CD4-positive, alpha-beta T cell treated with Interleukin-17A for 4 hours (primary cell): ENCODE measurements around the gene PRR18.
A peak's percentile ranks its signal among the peaks of the same experiment; 100 is the strongest.
"Not testable (repeated sequence)": the region's sequence is repeated elsewhere in the genome, so short reads cannot be mapped to it uniquely, and the experiment has no call there.

Experiments
- DNase-seq: peaks from one replicate; pipeline ENCODE4 v3.0.0-alpha.2; 2020; ENCODE audit warnings: mixed read lengths

The PRR18 gene, protein sequence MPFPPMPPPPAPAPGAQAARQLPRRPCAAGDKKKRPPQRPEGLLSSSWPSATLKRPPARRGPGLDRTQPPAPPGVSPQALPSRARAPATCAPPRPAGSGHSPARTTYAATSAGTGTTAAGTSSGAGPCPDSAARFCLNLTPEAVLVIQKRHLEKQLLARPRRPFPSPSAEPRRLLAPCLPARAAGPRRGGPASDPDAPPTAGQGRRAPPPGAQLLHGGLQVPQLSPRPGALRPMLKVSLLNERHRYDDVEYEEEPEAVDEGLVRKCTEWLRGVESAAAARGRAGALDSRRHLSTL

DNA sequence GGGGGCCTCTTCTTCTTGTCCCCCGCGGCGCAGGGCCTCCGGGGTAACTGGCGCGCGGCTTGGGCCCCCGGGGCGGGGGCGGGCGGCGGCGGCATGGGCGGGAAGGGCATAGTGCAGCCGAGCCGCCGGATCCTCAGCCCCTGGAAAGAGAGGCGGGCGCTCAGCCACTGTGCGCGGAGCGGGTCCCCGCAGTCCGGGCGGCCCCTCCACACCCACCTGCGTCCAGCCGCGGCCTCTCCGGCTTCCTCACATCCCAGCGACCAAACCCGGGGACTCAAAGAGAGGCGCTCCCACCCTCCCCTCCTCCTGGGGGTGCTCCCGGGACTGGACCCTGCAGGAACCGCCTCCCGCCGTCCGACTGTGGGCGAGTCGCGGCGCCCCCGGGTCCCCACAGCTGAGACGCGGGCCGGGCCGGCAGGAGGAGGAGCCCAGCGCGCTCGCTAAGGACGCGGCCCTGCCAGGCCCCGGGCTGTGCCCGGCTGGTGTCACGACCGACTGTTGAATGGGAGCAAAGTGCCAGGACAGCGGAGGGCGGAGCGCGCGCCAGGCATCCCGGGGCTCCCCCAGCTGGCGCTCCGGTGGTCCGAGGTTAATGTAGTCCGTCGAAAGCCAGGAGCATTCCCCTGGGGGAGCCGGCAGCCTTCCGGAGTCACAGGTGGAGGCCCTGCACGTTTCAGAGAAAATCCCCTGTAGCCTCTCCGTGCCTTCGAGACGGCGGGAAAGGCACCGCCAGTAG is at the start of gene PRR18:
PRR18 (minus strand) TSS at position 360 of the 736 bp plus-strand sequence; CDS start at position 110, 250 bp downstream.
- no peak for DNase-seq

DNA sequence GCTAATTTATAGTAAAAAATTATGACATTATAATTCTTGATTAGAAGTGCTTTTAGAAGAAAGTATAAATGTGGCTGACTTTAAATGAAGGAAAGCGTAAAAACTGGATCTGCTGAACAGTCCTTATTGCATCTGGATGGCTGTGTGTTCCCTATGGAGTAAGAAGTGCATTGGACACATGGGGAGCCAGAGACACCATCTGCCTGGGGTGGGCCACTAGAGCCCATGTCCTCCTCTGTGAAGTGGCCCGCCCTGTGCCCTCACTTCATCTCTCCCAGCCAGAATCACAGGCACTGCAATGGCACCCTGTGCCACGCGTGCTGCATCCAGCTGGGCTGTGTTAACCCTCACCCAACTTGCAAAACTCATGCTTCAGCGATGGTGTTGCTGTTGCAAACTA is 47.4 kb upstream of the PRR18 start:
- no peak for DNase-seq

DNA sequence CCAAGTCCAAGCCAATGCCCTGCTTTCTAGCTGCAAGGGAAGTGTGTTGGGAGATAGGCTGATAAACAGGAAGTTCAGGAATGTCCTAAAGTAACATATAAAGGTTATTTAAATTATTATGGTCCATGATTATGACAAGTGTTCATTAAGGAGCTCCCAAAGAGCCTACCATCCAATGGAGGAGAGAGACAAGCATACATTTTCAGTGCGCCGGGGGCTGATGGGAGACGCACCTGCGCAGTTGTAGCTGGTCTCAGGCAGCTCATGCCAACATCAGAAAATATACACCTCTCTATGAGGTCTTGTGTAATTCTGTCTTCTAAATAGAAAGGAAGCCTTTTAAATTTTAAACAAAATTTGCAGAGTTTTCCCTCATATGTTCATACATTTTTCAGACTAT is 46.8 kb upstream of the PRR18 start:
- DNase-seq, result no peak

DNA sequence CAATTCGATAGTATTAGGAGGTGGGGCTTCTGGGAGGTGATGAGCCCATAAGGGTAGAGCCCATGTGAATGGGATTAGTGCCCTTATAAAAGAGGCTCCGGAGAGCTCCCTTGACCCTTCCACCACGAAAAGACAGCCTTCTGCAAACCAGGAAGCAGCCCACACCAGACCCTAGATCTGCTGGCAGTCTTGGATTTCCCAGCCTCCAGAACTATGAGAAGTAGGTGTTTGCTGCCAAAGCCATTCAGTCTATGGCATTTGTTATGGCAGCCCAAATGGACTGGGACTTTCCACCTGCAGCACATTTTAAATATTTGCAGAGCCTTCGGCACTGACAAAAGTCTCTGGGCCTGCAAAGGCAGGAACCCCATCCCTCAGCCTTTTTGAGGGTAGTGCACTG is 46.0 kb upstream of the PRR18 start:
- no peak for DNase-seq

DNA sequence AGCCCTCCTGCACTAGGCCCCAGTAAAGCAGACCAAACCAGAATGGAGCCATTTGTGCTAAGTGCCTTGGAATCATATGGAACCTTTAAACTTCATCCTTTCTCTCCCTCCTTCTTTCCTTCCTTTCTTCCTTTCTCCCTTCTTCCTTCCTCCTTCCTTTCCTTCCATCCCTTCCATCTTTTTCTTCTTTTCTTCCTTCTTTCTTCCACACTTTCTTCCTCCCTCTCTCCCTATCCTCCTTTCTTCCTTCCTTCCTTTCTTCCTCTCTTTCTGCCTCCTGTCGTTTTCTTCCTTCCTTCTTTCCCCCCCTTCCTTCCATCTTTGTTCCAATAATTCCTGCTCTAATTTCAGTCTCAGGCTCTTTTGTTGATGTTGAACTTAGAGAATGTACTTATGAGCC is 45.3 kb upstream of the PRR18 start:
- DNase-seq, result no peak

DNA sequence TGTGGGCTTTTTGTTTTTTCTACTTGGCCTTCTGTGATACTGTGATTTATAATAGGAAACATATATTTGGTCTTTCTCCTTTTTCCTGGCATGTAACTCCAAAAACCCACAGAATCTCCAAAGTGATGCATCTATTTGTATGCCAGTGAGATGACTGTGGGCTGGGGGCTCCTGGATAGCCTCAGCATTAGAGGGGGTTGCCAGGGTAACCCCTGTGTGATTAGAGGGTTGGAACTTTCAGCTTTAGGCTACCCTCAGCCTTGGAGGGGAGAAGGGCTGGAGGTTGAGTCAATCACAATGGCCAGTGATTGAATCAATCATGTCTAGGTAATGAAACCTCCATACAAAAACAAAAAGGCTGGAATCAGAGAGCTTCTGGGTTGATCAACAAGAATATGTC is 44.7 kb upstream of the PRR18 start:
- DNase-seq, result no peak

DNA sequence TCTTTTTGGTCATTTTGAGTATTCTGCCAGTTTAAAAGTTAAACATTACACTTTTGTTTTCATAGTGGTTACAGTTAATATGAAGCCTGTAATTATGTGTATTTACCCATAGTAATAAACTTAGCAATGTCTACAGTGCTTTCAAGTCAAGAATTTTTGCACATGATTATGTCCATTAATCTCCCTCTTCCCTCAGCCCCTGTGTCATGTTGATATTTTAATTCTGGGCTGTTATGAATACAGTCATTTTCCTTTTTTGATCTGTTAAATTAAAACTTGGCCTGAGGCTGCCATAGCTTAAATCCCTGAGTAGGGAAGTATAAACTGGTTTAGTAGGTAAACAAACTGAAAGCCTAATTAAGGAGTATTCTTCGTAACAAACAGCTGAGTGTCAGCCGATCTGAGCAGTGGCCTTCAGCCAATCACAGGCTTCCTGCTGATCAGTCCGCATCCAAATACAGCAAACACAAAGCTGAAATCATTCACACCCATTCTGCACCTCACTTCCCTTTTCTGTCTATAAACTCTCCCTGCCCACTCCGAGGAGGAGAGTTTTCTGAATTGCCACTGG is 43.6 kb upstream of the PRR18 start:
- DNase-seq, result no peak

DNA sequence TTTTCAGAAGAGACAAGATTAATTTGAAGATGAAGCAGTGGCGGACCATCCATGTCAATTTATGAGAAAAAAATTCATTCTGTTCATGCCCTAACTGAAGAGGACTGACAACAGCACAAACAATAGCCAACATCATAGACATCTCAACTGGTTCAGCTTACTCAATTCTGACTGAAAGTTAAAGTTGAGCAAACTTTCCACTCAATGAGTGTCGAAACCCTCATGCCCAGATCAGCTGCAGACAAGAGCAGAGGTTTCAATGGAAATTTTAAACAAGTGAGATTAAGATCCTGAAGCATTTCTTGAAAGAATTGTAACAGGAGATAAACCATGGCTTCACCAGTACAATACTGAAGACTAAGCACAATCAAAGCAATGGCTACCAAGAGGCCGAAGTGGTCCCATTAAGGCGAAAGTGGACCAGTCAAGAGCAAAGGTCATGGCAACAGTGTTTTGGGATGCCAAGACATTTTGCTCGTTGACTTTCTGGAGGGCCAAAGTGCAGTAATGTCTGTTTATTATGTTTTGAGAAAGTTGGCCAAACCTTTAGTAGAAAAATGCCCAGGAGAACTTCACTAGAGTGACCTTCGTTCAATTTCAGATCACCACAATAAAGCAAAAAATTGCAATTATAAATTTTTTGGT is 40.2 kb upstream of the PRR18 start:
- no peak for DNase-seq

DNA sequence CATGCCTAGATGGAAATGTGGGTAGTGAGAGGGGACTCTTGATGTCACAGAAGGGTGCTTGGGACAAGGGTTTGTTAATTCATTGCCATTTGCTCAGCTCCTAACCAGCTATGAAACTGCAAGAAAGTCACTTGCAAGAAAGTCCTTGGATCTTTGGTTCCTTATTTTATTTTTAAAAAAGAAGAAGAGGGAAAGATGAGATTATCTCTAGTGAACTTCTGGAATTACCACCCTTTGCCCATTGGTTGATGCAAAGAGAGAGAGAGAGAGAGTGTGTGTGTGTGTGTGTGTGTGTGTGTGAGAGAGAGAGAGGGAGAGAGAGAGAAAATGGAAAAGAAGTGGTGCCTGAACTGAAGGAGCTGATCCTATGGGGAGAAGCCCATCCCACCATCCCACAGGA is 38.8 kb upstream of the PRR18 start:
- no peak for DNase-seq

DNA sequence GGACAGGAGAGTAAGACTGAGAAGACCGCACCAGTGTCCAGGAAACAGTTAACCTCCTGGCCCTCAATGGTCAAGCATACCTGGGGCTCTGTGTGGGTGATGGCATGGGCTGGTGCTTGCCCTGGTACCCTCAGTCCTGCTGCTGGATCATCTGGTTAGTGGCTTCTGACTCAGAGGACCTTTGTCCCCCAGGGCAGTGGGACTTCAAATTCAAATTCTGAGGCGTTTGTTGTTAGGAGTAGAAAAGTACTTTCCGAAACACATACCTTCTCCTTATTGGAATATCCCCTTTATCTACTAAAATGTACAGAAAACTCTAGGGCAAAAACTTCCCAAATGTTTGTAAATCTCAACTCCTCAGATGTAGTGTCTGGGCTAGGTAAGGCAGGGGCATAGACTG is 38.3 kb upstream of the PRR18 start:
- DNase-seq, result no peak

DNA sequence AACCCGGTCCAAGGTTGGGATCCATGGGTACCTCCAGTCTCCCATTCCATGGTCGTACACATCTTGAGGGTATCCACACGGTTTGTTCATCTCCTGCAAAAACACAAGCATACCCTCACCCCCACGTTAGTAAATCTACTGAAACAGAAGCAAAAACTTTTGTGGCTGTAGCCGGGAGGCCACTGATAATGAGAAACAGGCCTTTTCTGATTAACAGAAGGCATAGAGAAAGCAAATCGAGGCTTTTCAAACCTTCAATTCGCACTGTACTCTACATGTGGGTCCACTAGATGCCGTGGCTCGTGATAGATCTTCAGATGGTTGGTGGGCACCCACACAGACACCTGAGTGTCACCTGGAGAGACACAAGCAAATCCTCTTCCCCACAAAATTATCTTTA is 37.5 kb upstream of the PRR18 start:
- DNase-seq, result not testable (repeated sequence)

DNA sequence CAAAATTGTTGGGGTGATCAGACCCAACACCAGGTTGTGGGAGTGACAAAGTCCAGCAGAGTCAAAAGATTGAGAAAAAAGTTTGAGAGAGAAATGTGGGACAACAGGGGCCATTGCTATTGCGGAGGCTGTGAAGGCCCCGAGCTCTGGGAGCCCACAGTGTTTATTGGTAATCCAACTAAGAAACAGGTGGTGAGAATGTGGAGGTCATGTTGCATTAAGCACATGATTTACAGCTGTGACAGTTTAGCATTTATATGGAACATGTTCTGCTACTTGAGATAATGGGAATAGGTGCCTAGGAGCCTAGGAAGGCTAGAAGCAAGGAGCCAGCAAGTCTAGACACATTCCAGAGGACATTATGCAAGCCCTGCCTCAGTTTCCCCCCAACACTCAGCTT is 36.7 kb upstream of the PRR18 start:
- not testable (repeated sequence) for DNase-seq

DNA sequence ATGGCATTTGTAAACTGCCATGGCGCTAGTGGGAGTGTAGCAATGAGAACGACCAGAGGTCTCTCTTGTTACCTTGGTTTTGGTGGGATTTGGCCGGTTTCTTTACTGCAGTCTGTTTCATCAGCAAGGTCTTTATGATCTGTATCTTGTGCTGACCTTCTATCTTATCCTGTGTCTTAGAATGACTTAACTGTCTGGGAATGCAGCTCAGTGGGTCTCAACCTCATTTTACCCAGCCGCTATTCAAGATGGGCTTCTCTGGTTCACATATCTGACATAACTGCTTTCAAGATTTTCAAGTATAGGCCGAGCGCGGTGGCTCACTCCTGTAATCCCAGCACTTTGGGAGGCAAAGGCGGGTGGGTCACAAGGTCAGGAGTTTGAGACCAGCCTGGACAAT is 36.0 kb upstream of the PRR18 start:
- no peak for DNase-seq

DNA sequence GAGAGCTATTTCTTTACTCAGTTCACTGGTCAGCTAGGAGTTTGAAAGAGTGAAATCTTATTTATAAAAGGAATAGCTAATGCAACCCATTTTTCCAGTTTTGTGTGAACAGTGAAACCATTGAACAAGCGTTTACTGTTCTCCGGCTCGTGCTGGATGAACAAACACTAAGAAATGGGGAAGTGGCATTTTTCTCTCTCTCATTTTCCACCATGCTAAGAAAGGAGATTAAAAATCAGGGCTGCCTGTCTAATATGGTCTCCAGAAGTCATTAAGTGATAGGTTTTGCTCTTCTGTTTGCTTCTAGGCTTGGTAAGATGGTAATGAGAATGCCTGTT is 34.9 kb upstream of the PRR18 start:
- no peak for DNase-seq

DNA sequence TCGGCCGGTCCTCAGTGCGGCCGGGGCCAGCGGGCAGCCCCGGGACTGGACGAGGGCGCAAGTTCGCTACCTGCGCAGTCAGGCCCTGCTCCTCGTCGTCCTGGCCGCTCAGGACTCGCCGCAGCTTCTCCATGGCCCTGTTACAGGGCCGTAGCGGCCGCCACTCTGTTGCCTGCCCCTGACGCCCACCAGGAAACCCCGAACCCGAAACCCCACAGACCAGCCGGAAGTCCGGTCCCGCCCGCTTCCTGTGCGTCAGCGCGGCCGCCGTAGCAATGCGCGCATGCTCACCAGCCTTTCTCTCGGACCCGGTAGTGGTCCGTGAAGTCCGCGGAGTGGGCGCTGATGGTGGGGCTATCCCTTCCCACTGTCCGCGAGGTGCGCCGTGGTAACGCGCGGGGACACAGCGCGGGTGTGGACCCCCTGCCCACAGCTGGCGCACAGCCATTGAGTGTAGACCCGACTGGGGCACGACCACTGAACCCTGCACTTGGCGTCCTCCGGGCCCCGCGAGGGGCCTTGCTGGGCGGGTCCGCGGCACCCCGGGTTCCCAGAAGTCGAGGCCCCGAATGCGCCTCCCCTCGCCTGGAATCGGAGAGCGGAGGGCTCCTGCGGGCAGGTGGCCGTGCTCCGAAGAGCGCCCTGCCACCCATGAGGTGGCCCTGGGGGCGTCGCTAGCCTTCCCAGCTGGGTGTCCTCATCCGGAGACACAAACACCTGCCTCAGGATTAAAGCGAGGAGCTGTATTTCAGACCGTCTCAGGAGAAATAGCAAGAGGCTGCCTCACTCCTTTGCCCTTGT is 34.4 kb upstream of the PRR18 start, which contains the start of gene SFT2D1:
SFT2D1 (minus strand) TSS at position 197 of the 801 bp plus-strand sequence; CDS start at position 133, 64 bp downstream.
- DNase-seq, result peak; percentile 78

DNA sequence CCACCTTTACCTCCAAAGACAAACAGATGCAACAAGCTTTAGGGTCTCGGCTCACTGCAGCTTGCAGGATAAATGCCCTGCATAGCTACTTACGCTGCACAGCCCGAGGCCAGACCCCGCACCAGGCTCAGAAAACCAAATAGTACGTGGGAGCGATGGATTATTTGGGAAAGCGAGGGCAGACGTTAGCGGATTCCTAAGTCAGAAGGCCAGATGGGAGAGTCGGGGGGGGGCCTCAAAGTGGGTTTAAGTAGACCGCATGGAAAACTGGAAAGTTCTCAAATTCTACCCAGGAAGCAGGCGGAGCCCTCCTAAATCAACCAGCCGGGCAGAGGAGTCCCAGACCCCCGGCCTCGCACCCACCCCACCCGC is 33.8 kb upstream of the PRR18 start:
- DNase-seq, result peak; percentile 24

DNA sequence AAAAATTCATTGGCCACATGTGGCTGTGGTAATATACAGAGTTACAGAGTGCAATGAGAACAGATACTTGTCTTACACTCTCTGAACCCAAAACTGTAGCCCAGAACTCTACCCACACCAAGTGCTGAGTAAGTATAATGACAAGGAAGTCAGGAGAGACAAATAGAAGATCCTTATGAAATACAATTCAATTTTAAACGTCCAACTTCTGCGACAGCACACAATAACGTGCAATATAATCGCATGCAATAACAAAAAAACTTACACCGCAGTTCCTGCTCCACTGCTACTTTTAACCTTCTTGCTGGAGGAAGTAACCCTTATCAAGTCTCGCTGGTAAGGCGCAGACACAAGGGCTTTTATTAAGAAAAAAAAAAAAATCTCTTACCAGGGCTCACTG is 33.3 kb upstream of the PRR18 start:
- no peak for DNase-seq

DNA sequence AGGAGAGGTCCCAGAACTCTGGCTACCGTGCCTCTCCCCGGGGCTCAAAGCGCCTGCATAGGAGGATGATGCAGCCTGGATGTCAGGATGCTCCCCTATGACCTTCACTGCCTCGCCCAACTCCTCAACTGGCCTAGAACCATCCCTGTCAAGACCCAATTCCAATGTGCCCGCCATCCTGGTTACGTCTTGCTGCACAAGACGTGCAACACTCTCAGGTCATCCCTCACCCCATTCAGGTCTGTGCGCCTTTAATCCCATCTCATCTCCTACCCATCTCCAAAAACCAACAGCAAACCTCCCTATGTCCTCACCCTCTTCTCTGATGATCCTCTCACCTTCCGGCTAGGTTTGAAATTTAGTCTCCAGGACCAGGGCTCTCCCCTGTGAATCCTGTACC is 30.7 kb upstream of the PRR18 start:
- no peak for DNase-seq

DNA sequence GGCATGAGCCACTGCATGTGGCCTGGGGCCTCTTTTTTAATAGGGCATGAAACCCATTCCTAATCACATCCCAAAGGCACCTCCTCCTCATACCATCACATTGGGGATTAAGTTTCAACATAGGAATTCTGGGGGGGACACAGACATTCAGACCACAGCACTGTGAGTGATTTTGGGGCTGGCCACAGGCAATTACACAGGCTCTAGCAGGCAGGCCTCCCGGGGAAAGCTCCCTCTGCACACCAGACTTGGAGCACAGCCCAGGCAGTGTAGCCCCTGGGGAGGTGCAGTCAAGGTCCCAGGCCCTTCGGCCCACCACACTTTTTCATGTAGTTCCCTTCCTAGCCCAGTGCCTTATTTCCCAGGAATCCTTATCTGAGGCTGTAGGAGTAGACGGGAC is 28.7 kb upstream of the PRR18 start:
- DNase-seq, result no peak

DNA sequence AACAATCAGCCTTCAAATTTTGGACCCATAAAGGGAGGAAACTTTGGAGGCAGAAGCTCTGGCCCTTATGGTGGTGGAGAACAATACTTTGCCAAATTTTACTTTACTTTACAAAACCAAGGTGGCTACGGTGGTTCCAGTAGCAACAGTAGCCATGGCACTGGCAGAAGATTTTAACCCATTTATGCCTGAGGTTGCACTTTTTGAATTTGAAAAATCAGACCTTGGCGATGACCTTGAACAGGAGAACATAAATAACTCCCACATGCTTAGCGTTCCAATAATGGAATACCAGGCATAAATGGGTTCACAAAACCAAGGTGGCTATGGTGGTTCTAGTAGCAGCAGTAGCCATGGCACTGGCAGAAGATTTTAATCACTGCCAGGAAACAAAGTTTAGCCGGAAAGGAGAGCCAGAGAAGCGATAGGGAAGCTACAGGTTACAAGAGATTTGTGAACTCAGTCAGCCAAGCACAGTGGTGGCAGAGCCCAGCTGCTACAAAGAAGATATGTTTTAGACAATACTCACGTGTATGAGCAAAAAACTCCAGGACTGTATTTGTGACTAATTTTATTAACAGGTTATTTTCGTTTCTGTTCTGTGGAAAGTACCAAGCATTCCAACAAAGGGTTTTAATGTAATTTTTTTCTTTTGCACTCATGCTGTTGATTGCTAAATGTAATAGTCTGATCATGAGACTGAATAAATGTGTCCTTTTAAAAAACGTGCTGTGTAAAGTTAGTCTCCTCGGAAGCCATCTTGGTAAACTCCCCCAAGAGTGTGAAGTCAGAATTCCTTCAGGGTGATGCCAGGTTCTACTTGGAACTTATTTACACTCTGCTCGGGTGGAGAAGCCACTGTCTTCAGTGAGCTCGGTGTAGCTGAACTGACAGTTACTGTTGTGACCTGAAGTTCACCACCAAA is 27.4 kb upstream of the PRR18 start:
- no peak for DNase-seq

DNA sequence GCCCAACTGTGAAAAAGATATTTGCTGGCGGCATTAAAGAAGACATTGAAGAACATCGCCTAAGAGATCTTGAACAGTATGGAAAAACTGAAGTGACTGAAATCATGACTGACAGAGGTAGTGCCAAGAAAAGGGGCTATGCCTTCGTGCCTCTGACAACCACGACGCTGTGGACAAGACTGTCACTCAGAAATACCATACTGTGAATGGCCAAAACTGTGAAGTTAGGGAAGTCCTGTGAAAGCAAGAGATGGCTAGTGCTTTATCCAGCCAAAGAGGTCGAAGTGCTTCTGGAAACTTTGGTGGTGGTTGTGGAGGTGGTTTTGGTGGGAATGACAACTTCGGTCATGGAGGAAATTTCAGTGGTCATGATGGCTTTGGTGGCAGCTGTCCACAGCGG is 26.7 kb upstream of the PRR18 start:
- no peak for DNase-seq
